Stimulated activated naive CD8-positive, alpha-beta T cell treated with anti-CD3 and anti-CD28 coated beads, Interleukin-15, Interleukin-2, amounts not matched to agents 100 ng/mL and 50 ng/mL, for 24 hours (primary cell): Measurements from ENCODE around the gene LIN52.
"Not testable (repeated sequence)": the region's sequence is repeated elsewhere in the genome, so short reads cannot be mapped to it uniquely, and the experiment has no call there.

Experiments
- H3K27ac Mint-ChIP-seq: one replicate; pipeline ENCODE4 v1.8.0; 2021; ENCODE audit warnings: mild to moderate bottlenecking, mixed read lengths
- H3K27me3 Mint-ChIP-seq: one replicate; pipeline ENCODE4 v1.8.0; 2021; ENCODE audit warnings: mixed read lengths
- H3K36me3 Mint-ChIP-seq: one replicate; pipeline ENCODE4 v1.8.0; 2021; ENCODE audit warnings: low read depth, mixed read lengths
- H3K4me1 Mint-ChIP-seq: one replicate; pipeline ENCODE4 v1.8.0; 2021; ENCODE audit warnings: low read depth, mixed read lengths
- H3K4me3 Mint-ChIP-seq: one replicate; pipeline ENCODE4 v1.8.0; 2021; ENCODE audit warnings: mild to moderate bottlenecking, mixed read lengths
- H3K9me3 Mint-ChIP-seq: one replicate; pipeline ENCODE4 v1.8.0; 2021; ENCODE audit warnings: mixed read lengths

The LIN52 gene

GRCh38 chr14:74083161-74083560 is 1.6 kb upstream of the LIN52 start:
- Mint-ChIP-seq H3K4me1 (peaks cover 38% of the 10 kb centered on the region), H3K36me3 (no peaks in the 10 kb centered on the region), H3K9me3 (no peaks in the 10 kb centered on the region), H3K27ac (no peak overlapping the region), H3K27me3 (no peaks in the 10 kb centered on the region), H3K4me3 (peak overlapping the region; percentile 99)

DNA sequence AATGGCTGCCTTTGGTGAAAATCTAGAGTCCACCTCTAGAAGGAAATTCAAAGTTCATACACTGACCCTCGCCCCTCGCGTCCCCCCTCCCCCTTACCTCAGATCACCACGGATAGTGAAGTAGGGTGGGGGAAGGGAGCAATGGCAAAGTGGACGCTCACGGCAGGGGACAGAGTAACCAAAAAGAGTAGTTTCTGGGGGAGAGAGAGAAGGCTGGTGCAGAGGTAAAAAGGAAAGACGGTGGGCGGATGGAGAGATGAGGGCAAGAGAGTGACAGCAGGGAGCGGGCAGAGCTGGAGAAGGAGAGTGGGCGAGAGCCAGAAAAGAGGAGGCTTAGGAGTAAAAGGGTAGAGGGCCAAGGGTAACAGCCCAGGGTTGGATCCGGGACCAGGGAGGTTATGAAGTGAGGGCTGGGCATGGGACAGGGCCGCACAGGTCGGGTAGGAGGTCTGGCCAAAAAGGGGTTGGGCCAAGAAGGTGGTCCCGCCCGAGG is 926 bp upstream of the LIN52 start:
- H3K4me3 Mint-ChIP-seq: peak overlapping the region; percentile 99
- peaks cover 42% of the 10 kb centered on the region for H3K4me1 Mint-ChIP-seq
- H3K36me3 Mint-ChIP-seq: peaks cover under 1% of the 10 kb centered on the region
- H3K9me3 Mint-ChIP-seq: no peaks in the 10 kb centered on the region
- peak overlapping the region; percentile 98 for H3K27ac Mint-ChIP-seq
- no peaks in the 10 kb centered on the region for H3K27me3 Mint-ChIP-seq

DNA sequence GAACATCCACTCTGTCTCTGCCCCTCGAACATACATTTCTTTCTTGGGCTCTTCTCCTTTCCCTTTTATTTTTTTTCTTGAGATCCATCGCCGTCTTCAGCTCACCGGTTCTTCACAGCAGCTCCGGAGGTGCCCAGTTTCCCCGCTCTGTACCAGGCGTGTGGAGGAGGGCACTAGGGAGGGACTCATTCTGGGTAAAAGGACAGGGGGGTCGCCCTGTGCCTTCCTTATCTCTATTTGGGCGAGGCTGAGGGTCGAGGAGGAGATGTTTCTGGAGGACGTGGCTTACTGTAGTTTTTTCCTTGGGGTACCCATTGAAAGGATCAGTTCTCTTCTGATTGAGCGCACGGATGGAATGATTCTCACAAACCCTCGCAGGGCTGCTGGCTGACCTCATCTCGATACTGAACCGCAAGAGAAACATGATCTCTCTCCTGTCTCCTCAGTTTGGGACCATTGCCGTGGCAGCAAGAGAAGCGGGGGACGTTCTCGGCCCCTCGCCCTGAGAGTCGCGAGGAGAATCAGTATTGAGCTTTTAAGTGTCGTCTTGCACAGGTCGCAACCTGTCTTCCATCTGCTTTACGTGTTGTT is 386 bp downstream of the LIN52 start:
- H3K36me3 Mint-ChIP-seq: peaks cover 4% of the 10 kb centered on the region
- H3K27me3 Mint-ChIP-seq: no peaks in the 10 kb centered on the region
- H3K9me3 Mint-ChIP-seq: no peaks in the 10 kb centered on the region
- H3K4me3 Mint-ChIP-seq: peak overlapping the region; percentile 99
- H3K27ac Mint-ChIP-seq: peak overlapping the region; percentile 98
- peaks cover 51% of the 10 kb centered on the region for H3K4me1 Mint-ChIP-seq

DNA sequence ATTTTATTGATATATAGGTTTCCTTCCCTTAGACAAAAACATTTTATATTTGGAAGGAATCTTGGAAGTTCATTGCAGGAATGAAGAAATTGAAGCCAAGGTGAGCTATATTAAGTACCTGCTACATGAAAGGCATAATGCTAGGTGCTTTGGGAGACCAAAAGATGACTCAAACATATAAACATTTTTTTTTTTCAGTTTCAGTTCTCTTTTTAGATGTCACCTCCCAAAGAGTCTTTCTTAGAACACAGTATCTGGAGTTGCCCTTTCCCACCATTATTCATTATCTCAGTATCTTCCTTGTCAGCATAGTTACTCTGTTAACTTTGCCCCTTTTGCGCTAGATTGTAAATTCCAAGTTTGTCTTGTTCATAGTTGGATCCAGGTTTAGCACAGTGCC is 1.1 kb downstream of the LIN52 start:
- Mint-ChIP-seq H3K36me3 (peaks cover 7% of the 10 kb centered on the region), H3K4me1 (peaks cover 51% of the 10 kb centered on the region), H3K9me3 (no peaks in the 10 kb centered on the region), H3K27me3 (no peaks in the 10 kb centered on the region), H3K4me3 (peak overlapping the region; percentile 99), H3K27ac (peak overlapping the region; percentile 98)

DNA sequence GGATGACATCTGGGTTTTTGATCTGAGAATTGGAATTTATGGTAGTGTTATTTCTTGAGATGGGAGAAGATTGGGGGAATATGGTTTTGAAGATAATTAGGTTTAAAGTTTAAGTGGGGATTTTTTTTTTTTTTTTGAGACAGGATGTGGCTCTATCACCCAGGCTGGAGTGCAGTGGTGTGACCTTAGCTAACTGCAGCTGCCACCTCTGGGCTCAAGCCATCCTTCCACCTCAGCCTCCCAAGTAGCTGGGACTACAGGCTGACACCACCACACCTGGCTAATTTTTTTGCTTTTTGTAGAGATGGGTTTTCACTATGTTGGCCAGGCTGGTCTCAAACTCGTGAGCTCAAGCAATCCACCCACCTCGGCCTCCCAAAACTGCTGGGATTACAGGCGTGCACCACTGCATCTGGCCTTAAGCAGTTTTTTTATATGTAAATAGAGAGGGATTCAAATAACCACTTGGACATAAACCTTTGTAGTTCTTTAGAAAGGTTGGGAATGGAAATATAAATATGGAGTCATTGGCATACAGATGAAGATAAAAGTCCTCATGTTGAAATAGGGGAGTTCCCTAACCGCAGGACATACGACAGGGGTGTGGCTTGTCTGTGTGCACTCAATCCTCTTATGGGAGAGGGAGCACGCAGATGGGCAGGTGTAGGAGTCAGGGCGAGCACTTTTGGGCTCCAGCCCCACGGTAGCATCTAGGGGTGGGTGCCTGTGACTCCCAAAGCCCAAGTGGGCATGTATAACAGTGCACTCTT is 4.7 kb downstream of the LIN52 start:
- Mint-ChIP-seq H3K27me3 (no peaks in the 10 kb centered on the region), H3K36me3 (peaks cover 14% of the 10 kb centered on the region), H3K4me3 (no peak overlapping the region), H3K27ac (no peak overlapping the region), H3K9me3 (no peaks in the 10 kb centered on the region), H3K4me1 (peaks cover 39% of the 10 kb centered on the region)

DNA sequence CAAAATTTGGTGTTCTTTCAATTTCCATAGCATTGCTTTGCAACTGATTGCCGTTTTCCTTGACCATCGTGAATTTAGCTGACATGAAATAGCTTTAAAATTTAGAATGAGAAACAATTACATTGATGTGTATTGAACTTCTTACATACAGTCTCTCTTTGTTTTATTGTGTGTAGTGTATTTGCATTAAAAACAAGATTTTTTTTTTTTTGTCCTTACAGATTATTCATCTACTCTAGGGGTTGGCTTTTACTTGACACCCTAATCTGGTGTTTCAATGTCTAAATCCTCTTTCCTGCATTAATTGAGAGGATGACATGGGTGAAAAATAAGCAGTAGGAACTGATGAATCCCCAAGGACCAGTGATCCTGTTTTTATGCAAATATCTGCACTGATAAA is 20.6 kb downstream of the LIN52 start:
- H3K4me3 Mint-ChIP-seq: no peak overlapping the region
- H3K9me3 Mint-ChIP-seq: no peaks in the 10 kb centered on the region
- peaks cover 38% of the 10 kb centered on the region for H3K36me3 Mint-ChIP-seq
- H3K4me1 Mint-ChIP-seq: no peaks in the 10 kb centered on the region
- H3K27ac Mint-ChIP-seq: no peak overlapping the region
- H3K27me3 Mint-ChIP-seq: no peaks in the 10 kb centered on the region

DNA sequence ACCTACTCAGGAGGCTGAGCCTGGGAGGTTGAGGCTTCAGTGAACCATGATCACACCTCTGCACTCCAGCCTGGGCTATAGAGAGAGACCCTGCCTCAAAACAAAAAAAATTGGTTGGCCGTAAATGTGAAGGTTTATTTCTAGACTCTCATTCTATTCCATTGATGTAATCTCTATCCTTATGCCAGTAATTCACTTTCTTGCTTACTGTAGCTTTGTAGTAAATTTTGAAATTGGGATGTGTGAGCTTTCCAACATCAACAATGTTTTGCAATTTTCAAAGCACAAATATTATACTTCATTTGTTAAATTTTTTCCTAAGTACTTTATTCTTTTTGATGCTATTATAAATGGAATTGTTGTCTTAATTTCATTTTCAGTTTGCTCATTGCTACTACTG is 24.6 kb downstream of the LIN52 start:
- peaks cover 30% of the 10 kb centered on the region for H3K36me3 Mint-ChIP-seq
- no peaks in the 10 kb centered on the region for H3K27me3 Mint-ChIP-seq
- H3K4me3 Mint-ChIP-seq: no peak overlapping the region
- H3K9me3 Mint-ChIP-seq: no peaks in the 10 kb centered on the region
- no peaks in the 10 kb centered on the region for H3K4me1 Mint-ChIP-seq
- H3K27ac Mint-ChIP-seq: no peak overlapping the region

- peaks cover 29% of the 10 kb centered on the region for H3K36me3 Mint-ChIP-seq
- not testable (repeated sequence) for H3K27ac Mint-ChIP-seq, H3K9me3 Mint-ChIP-seq, H3K27me3 Mint-ChIP-seq, H3K4me1 Mint-ChIP-seq, H3K4me3 Mint-ChIP-seq
Measured at GRCh38 chr14:74111395-74112216, 26.9 kb downstream of the LIN52 start.

GRCh38 chr14:74125487-74125886 is 40.7 kb downstream of the LIN52 start:
- not testable (repeated sequence) for H3K9me3 Mint-ChIP-seq, H3K27ac Mint-ChIP-seq, H3K4me1 Mint-ChIP-seq, H3K4me3 Mint-ChIP-seq, H3K27me3 Mint-ChIP-seq
- H3K36me3 Mint-ChIP-seq: peaks cover 32% of the 10 kb centered on the region

DNA sequence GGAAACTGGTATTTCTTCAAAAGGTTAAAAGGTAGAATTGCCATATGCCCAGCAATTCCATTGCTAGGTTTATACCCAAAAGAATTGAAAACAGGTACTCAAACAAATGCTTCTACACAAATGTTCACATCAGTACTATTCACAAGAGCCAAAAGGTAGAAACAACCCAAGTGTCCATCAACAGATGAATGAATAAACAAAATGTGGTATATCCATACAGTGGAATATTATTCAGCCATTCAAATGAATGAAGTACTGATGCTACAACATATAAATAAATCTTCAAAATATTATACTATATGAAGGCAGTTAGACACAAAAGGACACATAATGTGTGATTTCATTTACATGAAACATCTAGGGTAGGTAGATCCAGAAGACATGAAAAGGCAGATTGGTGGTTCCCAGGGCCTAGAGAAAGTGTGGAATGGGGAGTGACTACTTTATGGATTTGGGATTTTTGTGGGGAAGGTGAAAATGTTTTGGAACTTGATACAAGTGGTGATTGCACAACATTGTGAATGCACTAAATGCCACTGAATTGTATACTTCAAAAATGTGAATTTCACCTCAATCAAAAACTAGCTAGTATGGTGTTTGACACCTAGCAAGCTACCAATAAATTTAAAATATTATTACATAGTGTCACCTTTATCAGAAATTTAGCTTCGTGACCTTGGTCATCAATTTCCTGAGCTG is 41.7 kb downstream of the LIN52 start:
- H3K27ac Mint-ChIP-seq: no peak overlapping the region
- no peaks in the 10 kb centered on the region for H3K27me3 Mint-ChIP-seq
- no peaks in the 10 kb centered on the region for H3K4me1 Mint-ChIP-seq
- H3K4me3 Mint-ChIP-seq: no peak overlapping the region
- no peaks in the 10 kb centered on the region for H3K9me3 Mint-ChIP-seq
- H3K36me3 Mint-ChIP-seq: peaks cover 26% of the 10 kb centered on the region

DNA sequence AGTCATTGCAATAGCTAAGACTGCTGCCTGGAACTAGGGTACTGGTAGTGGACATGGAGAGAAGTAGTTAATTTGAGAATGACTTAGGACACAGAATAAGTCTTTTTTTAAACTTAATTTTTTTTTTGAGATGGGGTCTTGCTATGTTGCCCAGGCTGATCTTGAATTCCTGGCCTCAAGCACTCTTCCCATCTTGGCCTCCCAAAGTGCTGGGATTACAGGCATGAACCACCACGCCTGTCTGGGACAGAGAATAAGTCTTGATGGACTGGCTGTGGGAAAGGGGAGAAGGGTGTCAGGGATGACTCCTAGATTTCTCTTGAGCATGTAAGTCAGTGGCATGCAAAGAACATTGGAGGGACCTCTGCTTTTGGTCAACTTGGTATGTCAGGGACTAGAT is 42.9 kb downstream of the LIN52 start:
- H3K36me3 Mint-ChIP-seq: peaks cover 26% of the 10 kb centered on the region
- H3K4me3 Mint-ChIP-seq: no peak overlapping the region
- H3K27me3 Mint-ChIP-seq: no peaks in the 10 kb centered on the region
- H3K27ac Mint-ChIP-seq: no peak overlapping the region
- no peaks in the 10 kb centered on the region for H3K4me1 Mint-ChIP-seq
- H3K9me3 Mint-ChIP-seq: no peaks in the 10 kb centered on the region

DNA sequence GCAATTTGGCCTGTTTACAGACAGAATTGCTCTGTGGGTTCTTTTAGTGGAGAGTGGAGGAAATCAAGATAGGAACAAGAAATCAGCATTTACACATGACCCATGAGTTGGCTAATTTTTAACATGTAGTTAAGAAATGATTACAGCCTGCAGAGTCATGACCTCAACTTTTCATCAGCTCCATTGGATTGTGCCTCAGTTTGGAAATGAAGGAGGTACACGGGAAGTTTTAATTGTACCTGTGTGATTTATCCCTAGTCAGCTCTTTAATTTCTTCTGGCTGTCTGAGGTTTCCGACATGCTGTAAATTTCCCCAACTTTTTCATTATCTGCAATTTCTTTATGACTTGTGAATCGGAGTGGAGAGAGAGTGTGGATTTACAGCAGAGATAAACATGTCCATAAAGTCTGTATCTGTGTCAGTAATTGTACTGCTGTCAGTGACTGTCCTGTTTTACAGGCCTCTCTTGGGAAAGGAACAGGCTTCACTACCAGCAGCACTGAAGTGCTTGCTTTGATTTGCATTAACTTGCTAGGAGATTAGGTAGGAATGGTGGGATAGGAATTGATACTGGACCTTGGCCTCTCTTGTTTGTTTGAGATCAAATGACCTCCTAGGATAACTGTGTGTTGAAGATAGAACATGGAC is 49.2 kb downstream of the LIN52 start:
- peaks cover 1% of the 10 kb centered on the region for H3K36me3 Mint-ChIP-seq
- H3K4me1 Mint-ChIP-seq: peaks cover 24% of the 10 kb centered on the region
- H3K27me3 Mint-ChIP-seq: no peaks in the 10 kb centered on the region
- H3K27ac Mint-ChIP-seq: no peak overlapping the region
- H3K4me3 Mint-ChIP-seq: no peak overlapping the region
- H3K9me3 Mint-ChIP-seq: no peaks in the 10 kb centered on the region

GRCh38 chr14:74134484-74134883 is 49.7 kb downstream of the LIN52 start:
- H3K4me1 Mint-ChIP-seq: peaks cover 24% of the 10 kb centered on the region
- H3K36me3 Mint-ChIP-seq: no peaks in the 10 kb centered on the region
- no peak overlapping the region for H3K27ac Mint-ChIP-seq
- H3K9me3 Mint-ChIP-seq: no peaks in the 10 kb centered on the region
- no peaks in the 10 kb centered on the region for H3K27me3 Mint-ChIP-seq
- no peak overlapping the region for H3K4me3 Mint-ChIP-seq

DNA sequence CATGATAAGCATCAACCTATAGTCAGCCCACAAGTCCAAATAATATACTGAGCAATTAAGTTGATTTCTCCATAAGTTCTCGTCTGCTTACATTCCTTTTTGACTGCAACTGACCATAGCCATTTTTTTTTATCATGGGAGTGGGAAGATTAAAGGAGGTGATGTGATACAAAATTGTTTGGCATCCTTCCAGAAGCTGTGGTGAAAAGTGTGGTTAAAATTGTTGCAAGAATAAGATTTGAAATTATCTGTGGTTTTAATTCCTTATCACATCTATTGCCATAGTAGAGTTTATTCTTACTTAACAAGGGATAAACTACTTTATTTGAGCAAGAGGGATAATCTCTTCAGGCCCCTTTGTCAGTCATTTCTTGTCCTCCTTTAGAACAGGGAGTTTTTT is 50.7 kb downstream of the LIN52 start:
- Mint-ChIP-seq H3K4me3 (no peak overlapping the region), H3K4me1 (peaks cover 24% of the 10 kb centered on the region), H3K27ac (no peak overlapping the region), H3K9me3 (no peaks in the 10 kb centered on the region), H3K36me3 (no peaks in the 10 kb centered on the region), H3K27me3 (no peaks in the 10 kb centered on the region)
